Measurements from ENCODE around the gene F2RL2.

The F2RL2 gene

GRCh38 chr5:76580981-76581380, 42.2 kb downstream of the F2RL2 start:
- TF ChIP-seq, protein P1, sequence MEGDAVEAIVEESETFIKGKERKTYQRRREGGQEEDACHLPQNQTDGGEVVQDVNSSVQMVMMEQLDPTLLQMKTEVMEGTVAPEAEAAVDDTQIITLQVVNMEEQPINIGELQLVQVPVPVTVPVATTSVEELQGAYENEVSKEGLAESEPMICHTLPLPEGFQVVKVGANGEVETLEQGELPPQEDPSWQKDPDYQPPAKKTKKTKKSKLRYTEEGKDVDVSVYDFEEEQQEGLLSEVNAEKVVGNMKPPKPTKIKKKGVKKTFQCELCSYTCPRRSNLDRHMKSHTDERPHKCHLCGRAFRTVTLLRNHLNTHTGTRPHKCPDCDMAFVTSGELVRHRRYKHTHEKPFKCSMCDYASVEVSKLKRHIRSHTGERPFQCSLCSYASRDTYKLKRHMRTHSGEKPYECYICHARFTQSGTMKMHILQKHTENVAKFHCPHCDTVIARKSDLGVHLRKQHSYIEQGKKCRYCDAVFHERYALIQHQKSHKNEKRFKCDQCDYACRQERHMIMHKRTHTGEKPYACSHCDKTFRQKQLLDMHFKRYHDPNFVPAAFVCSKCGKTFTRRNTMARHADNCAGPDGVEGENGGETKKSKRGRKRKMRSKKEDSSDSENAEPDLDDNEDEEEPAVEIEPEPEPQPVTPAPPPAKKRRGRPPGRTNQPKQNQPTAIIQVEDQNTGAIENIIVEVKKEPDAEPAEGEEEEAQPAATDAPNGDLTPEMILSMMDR (IDR thresholded peaks at IDR 0.05; ENCODE audit: low read depth, low read length), result no peak
- H3K4me3 ChIP-seq (ENCODE audit: low read depth, low read length), result no peak overlapping the region
- H3K27me3 ChIP-seq, result no peaks in the 10 kb centered on the region
- no peaks in the 10 kb centered on the region; the same call in 1 of the 2 replicates for H3K4me1 ChIP-seq
- H3K9me3 ChIP-seq, result no peaks in the 10 kb centered on the region
- H3K36me3 ChIP-seq, result no peaks in the 10 kb centered on the region
- no peak for DNase-seq

DNA sequence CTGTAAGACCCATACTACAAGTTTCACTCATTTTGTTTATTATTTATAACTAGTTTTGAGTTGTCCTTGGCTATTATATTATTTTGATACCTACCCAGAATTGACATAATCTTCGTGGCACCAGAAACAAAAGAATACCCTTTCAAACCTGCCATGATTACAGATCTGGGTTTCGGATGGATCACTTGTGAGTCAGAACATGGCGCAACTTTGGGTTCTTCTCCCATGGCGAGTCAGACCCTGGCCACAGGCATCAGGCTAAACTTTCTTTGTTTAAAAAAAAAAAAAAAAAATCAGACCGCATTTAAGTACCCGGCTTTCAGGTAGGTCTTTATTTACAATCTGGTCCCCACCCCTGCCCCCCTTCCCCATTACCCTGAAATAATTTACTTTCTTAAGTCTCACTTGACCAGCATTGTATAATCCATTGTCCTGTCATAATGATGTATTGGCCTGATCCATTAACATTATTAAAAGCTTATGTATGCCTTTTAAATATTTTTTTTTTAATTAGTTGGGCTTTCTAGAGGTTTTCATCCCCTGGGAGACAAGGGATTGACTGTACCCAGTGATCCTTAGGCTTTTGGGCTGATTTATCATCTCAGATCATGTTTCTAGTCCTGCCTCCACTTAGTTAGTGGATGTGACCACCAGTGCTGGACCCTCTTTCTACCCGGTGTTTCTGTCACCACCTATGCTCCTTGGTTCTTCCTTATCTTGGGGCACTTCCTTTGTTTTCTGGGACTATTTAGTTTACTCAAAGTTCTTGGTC, 43.9 kb downstream of the F2RL2 start:
- no peaks in the 10 kb centered on the region for H3K36me3 ChIP-seq
- TF ChIP-seq, protein P1 (IDR thresholded peaks at IDR 0.05; ENCODE audit: low read depth, low read length), result no peak
- no peaks in the 10 kb centered on the region for H3K27me3 ChIP-seq
- H3K4me3 ChIP-seq (ENCODE audit: low read depth, low read length), result no peak overlapping the region
- H3K4me1 ChIP-seq, result no peaks in the 10 kb centered on the region; the same call in 1 of the 2 replicates
- no peak for DNase-seq
- H3K9me3 ChIP-seq, result no peaks in the 10 kb centered on the region

DNA sequence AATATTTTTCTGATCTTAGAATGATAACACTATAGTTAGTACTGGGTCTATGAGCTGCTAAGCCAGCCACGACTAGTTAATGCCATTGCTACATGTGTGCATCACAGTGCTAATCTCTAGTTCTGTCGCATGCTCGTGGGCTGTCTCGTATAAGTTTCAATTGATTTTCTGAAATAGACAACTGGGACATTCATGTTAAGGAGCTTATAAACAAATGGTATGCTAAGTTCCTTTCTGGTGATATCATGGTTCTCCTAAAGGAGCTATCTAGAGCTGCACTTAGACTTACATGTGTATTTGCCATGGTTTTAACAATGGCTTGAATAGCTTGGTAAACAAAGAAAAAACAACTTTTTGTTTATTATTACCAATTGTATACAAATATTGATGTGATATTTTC, 46.2 kb downstream of the F2RL2 start:
- H3K9me3 ChIP-seq, result no peaks in the 10 kb centered on the region
- no peak for DNase-seq
- no peaks in the 10 kb centered on the region for H3K36me3 ChIP-seq
- TF ChIP-seq, protein P1 (IDR thresholded peaks at IDR 0.05; ENCODE audit: low read depth, low read length), result no peak
- no peaks in the 10 kb centered on the region for H3K27me3 ChIP-seq
- no peak overlapping the region for H3K4me3 ChIP-seq (ENCODE audit: low read depth, low read length)
- no peaks in the 10 kb centered on the region; the same call in 1 of the 2 replicates for H3K4me1 ChIP-seq

DNA sequence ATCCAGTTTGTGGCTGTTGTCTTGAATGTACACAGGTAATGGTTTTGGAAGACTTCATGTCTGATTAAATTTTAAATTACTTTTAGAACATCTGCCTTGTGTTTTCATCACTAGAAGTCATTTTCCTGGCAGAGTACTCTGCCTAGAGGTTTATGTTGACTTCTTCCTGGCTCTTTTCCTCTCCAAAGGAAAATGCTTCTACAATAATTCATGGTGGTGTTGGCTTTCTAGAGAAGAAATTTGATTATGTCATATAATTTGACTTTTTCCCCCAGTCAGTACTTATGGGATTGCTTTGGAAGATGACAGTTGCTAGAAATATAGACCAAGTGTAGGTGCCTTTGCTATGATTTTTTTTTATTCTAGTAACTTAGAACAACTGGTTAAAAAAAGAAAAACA, 46.8 kb downstream of the F2RL2 start:
- Histone ChIP-seq H3K36me3 (no peaks in the 10 kb centered on the region), H3K27me3 (no peaks in the 10 kb centered on the region), H3K9me3 (no peaks in the 10 kb centered on the region), H3K4me1 (no peaks in the 10 kb centered on the region; the same call in 1 of the 2 replicates), H3K4me3 (ENCODE audit: low read depth, low read length) (no peak overlapping the region)
- DNase-seq, result no peak
- TF ChIP-seq, protein P1 (IDR thresholded peaks at IDR 0.05; ENCODE audit: low read depth, low read length), result no peak

GRCh38 chr5:76571559-76571958, 51.6 kb downstream of the F2RL2 start:
- no peaks in the 10 kb centered on the region for H3K27me3 ChIP-seq
- no peaks in the 10 kb centered on the region for H3K36me3 ChIP-seq
- no peak for DNase-seq
- H3K9me3 ChIP-seq, result no peaks in the 10 kb centered on the region
- H3K4me1 ChIP-seq, result no peaks in the 10 kb centered on the region
- no peak overlapping the region for H3K4me3 ChIP-seq (ENCODE audit: low read depth, low read length)
- TF ChIP-seq, protein P1 (IDR thresholded peaks at IDR 0.05; ENCODE audit: low read depth, low read length), result no peak

DNA sequence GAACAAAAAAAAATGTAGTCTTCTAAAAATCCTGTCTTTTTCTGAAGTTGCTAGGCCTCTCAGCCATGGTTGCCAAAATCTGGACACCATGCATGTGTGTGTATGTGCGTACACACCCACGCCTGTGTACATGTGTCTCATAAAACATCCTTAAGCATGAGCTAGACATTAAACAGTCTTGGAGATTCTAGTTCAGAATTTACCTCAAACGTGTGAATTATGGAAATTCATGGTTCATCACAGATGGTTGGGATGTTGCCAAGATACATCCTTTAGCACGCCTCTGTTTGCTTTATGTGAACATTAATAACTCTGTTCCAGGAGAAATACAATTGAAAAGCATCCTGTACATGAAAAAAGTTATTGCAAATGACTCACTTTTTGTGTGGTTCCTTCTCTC, 53.0 kb downstream of the F2RL2 start:
- no peaks in the 10 kb centered on the region for H3K9me3 ChIP-seq
- DNase-seq, result no peak
- H3K27me3 ChIP-seq, result no peaks in the 10 kb centered on the region
- no peak overlapping the region for H3K4me3 ChIP-seq (ENCODE audit: low read depth, low read length)
- H3K4me1 ChIP-seq, result no peaks in the 10 kb centered on the region
- TF ChIP-seq, protein P1 (IDR thresholded peaks at IDR 0.05; ENCODE audit: low read depth, low read length), result no peak
- no peaks in the 10 kb centered on the region for H3K36me3 ChIP-seq
